Activated naive CD8-positive, alpha-beta T cell treated with anti-CD3 and anti-CD28 coated beads, Interleukin-2, amount 50 U/mL, for 16 hours (primary cell): ENCODE measurements around the gene ARL4C.

Experiments
- DNase-seq: peaks from one replicate; pipeline ENCODE4 v3.0.0-alpha.2; 2020; ENCODE audit warnings: low read depth, low spot score

The ARL4C gene

GRCh38 chr2:234447189-234447588, 49.7 kb downstream of the ARL4C start:
- DNase-seq = no peak

- DNase-seq = no peak
These were observed 50.3 kb downstream of the ARL4C start for GRCh38 chr2:234446404-234447076.

GRCh38 chr2:234444893-234445292, 52.0 kb downstream of the ARL4C start:
- no peak for DNase-seq

- no peak for DNase-seq
These were observed 52.6 kb downstream of the ARL4C start for GRCh38 chr2:234444242-234444730.
